Esophagus muscularis mucosa (tissue), 4 donors: ENCODE results near the gene CPED1. TPM values are rescaled to one million over a fixed set of nuclear protein-coding genes. Genes with fewer than 3 reads are reported as not detected.

ENCODE experiments used
- DNase-seq: peaks from one replicate; pipeline ENCODE4 v3.0.0-alpha.2; 2017; ENCODE audit errors: extremely low spot score
- H3K27ac ChIP-seq, 4 donors: fragments of 200-600 bp; sonication (generic); replicated peaks in 1 of 4; 1 replicate in 3 of 4; 2 replicates in 1 of 4; pipeline ENCODE4 v1.5.1; 2016 to 2019; ENCODE audit warnings: mild to moderate bottlenecking in 1 of 4
- H3K27me3 ChIP-seq, 4 donors: fragments of 200-600 bp; sonication (generic); one replicate each; pipeline versions ENCODE4 v1.5.1 to v1.6.0; 2016 to 2019
- H3K36me3 ChIP-seq, 4 donors: fragments of 200-600 bp; sonication (generic); one replicate each; pipeline ENCODE4 v1.5.1; 2016 to 2019
- H3K4me1 ChIP-seq, 4 donors: fragments of 200-600 bp; sonication (generic); one replicate each; pipeline ENCODE4 v1.5.1; 2016 to 2019
- H3K4me3 ChIP-seq, 4 donors: fragments of 200-600 bp; sonication (generic); 1 replicate in 2 of 4; 2 replicates in 2 of 4; pipeline ENCODE4 v1.5.1; 2016 to 2019; ENCODE audit warnings: mild to moderate bottlenecking in 4 of 4, moderate library complexity in 1 of 4
- H3K9me3 ChIP-seq, 4 donors: fragments of 200-600 bp; sonication (generic); 1 replicate in 3 of 4; 2 replicates in 1 of 4; pipeline ENCODE4 v1.5.1; 2016 to 2019
- CTCF ChIP-seq, 3 experiments: fragments of 200-600 bp in 2 of 3; fragments of 450-650 bp in 1 of 3; sonication (generic) in 2 of 3; IDR thresholded peaks; one replicate each; pipeline ENCODE4 v1.5.1; 2017 to 2019; ENCODE audit warnings: antibody characterized with exemption in 3 of 3, mild to moderate bottlenecking in 2 of 3, moderate library complexity in 1 of 3
- EP300 ChIP-seq: sonication (generic); formaldehyde crosslinking; IDR thresholded peaks from one replicate; pipeline ENCODE4 v1.6.1; 2017; ENCODE audit warnings: antibody characterized with exemption
- POLR2A ChIP-seq: fragments of 450-650 bp; IDR thresholded peaks from one replicate; pipeline ENCODE4 v1.6.1; 2017; ENCODE audit warnings: antibody characterized with exemption, moderate library complexity, mild to moderate bottlenecking, low read depth
- POLR2AphosphoS5 ChIP-seq, 2 donors: sonication (generic); formaldehyde crosslinking; IDR thresholded peaks; one replicate each; pipeline ENCODE4 v1.6.1; 2017; ENCODE audit warnings: antibody characterized with exemption in 2 of 2
- WGBS: methylation state at CpG from one replicate; pipeline ENCODE4 v1.1.5; 2018; 5-methylcytosine and 5-hydroxymethylcytosine counted together
- intact Hi-C: fragments of 100-400 bp; cut with DNase I; formaldehyde crosslinking; loops from one replicate; pipeline ENCODE4 v1.15.1; 2023
- total RNA-seq, 4 donors: library from RNA; depleted of rRNA; stranded (reverse); fragments of >200 nt; gene quantifications; one replicate each; pipeline versions ENCODE4 v1.1.0 to v1.2.1, GENCODE V29; 2016

CPED1 gene
- total RNA-seq, 4 donors from 2014 or later, result 28.1 to 81.8 (median 32.0) TPM

DNA sequence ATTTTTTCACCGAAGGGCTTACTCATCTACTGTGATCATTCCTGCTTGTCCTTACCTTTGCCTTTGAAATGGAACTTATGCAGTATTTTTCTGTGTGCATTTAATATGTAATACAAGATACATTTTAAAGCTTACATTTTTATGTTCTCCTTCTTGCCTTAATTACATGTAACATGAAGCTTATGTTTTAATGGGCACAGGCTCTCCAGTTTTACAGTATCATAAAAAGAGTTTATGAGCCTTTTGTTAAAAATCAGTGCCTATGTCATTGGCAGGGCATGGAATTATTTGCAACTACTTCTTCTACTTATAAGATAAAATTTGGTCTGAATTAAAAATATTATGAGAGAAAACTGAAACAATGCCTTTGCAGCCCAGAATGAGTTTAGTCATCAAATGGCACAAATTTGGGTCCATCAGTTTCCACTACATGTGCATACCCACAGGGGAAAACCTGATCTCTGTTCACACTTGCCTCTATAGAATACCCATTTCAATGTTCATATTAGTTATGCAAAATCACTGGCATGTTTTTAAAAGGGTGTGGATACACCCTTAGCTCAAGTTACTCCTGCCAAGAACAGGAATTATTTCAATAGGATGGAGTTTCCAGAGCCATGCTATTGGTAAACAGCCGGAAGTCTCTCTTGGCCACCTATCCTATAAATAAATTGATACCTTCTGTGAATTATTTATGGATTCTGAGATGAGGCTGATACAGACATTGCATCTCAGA is 312.3 kb downstream of the CPED1 start:
- Histone ChIP-seq H3K4me3 (no peak overlapping the region), H3K27ac (no peak overlapping the region), H3K36me3 (peaks cover 0 to 6% (median 3%) of the 10 kb centered on the region in 4 donors), H3K4me1 (no peaks in the 10 kb centered on the region), H3K9me3 (no peaks in the 10 kb centered on the region), H3K27me3 (no peaks in the 10 kb centered on the region)
- no peak for TF ChIP-seq CTCF (IDR thresholded peaks at IDR 0.05)
- no peak for TF ChIP-seq POLR2A
- TF ChIP-seq POLR2AphosphoS5 (IDR thresholded peaks at IDR 0.05), result no peak
- TF ChIP-seq EP300, result no peak
- intact Hi-C loops, result no loop called here
- whole genome bisulfite sequencing, result 94% methylated on average over 2 of the region's 2 CpGs
- DNase-seq, result no peak

GRCh38 chr7:121301446-121302213 is 313.1 kb downstream of the CPED1 start:
- no peaks in the 10 kb centered on the region for H3K9me3 ChIP-seq
- H3K4me1 ChIP-seq, result no peaks in the 10 kb centered on the region
- H3K27me3 ChIP-seq, result no peaks in the 10 kb centered on the region
- DNase-seq, result no peak
- intact Hi-C loops, result no loop called here
- TF ChIP-seq EP300 (no peak), POLR2A (no peak), POLR2AphosphoS5 (IDR thresholded peaks at IDR 0.05) (no peak), CTCF (IDR thresholded peaks at IDR 0.05) (no peak)
- no peak overlapping the region for H3K4me3 ChIP-seq
- no peaks in the 10 kb centered on the region for H3K36me3 ChIP-seq
- WGBS, result 79% methylated on average over 9 of the region's 9 CpGs
- no peak overlapping the region for H3K27ac ChIP-seq

DNA sequence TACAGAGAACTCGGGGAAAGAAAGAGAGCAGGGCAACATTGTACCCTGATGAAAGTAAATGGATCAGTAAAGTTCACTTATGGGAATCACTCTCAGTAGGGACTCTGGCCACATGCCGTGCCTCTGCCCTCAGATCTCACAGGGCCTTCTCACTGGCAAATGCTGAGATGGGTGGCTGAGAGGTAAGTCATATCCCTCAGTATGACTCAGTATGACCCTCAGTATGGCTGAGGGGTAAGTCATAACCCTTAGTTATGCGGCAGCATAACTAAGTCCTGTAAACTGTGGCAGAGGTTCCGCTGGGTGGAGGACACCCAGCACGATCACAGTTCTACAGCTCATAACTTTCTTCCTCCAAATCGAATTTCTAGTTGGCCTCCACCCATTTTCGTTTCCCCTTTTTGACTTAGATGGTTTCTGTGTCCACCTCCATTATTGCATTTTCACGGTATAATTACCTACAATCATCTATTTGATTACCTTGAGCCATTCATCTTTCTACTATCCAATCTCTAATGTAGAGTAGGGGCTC is 313.8 kb downstream of the CPED1 start:
- WGBS, result 93% methylated on average over 8 of the region's 8 CpGs
- no peak for DNase-seq
- intact Hi-C loops, result no loop called here
- H3K9me3 ChIP-seq, result no peaks in the 10 kb centered on the region
- no peak overlapping the region for H3K4me3 ChIP-seq
- no peak for TF ChIP-seq CTCF (IDR thresholded peaks at IDR 0.05)
- no peak for TF ChIP-seq EP300
- no peak for TF ChIP-seq POLR2A
- no peak for TF ChIP-seq POLR2AphosphoS5 (IDR thresholded peaks at IDR 0.05)
- no peak overlapping the region for H3K27ac ChIP-seq
- H3K36me3 ChIP-seq, result no peaks in the 10 kb centered on the region
- H3K4me1 ChIP-seq, result no peaks in the 10 kb centered on the region
- H3K27me3 ChIP-seq, result no peaks in the 10 kb centered on the region

- H3K27me3 ChIP-seq, result no peaks in the 10 kb centered on the region
- DNase-seq, result no peak
- no peaks in the 10 kb centered on the region for H3K36me3 ChIP-seq
- intact Hi-C loops, result no loop called here
- no peak overlapping the region for H3K27ac ChIP-seq
- H3K9me3 ChIP-seq, result peaks cover 0 to 3% (median 0%) of the 10 kb centered on the region in 4 donors
- WGBS, result 92% methylated on average over 6 of the region's 6 CpGs
- no peak overlapping the region for H3K4me3 ChIP-seq
- no peaks in the 10 kb centered on the region for H3K4me1 ChIP-seq
- TF ChIP-seq POLR2A, result no peak
- TF ChIP-seq EP300, result no peak
- TF ChIP-seq POLR2AphosphoS5 (IDR thresholded peaks at IDR 0.05), result no peak
- no peak for TF ChIP-seq CTCF (IDR thresholded peaks at IDR 0.05)
Measured at GRCh38 chr7:121303422-121304101, 315.1 kb downstream of the CPED1 start.
